HFFc6 (cell line): ENCODE results near the gene MCM9. TPM values are rescaled to one million over a fixed set of nuclear protein-coding genes. Genes with fewer than 3 reads are reported as not detected.

Experiments
- DNase-seq: peaks from one replicate; pipeline ENCODE4 v3.0.0-alpha.2; 2018
- H3K27ac Mint-ChIP-seq: 2 replicates; pipeline ENCODE4 v1.8.0; 2020; ENCODE audit warnings: mild to moderate bottlenecking, mixed read lengths
- H3K27me3 Mint-ChIP-seq: 2 replicates; pipeline ENCODE4 v1.8.0; 2021; ENCODE audit warnings: mild to moderate bottlenecking, moderate library complexity, mixed read lengths; ENCODE audit not compliant: insufficient read depth
- H3K36me3 Mint-ChIP-seq: 2 replicates; pipeline ENCODE4 v1.8.0; 2021; ENCODE audit warnings: low read depth, mixed read lengths
- H3K4me1 Mint-ChIP-seq: 2 replicates; pipeline ENCODE4 v1.8.0; 2020; ENCODE audit warnings: low read depth, mixed read lengths
- H3K4me3 Mint-ChIP-seq: 2 replicates; pipeline ENCODE4 v1.8.0; 2020; ENCODE audit warnings: mild to moderate bottlenecking, moderate library complexity, mixed read lengths
- H3K9me3 Mint-ChIP-seq: 2 replicates; pipeline ENCODE4 v1.8.0; 2020; ENCODE audit warnings: mild to moderate bottlenecking, mixed read lengths
- CTCF ChIP-seq: fragments of 200-600 bp; sonication (generic); IDR thresholded peaks from 2 replicates; pipeline ENCODE4 v1.5.0; 2021; ENCODE audit warnings: antibody characterized with exemption, mild to moderate bottlenecking
- total RNA-seq, 6 experiments: library from RNA; stranded (reverse); fragmentation: NEBNext Ultra II Directional; extraction: Animal tissue kit (Norgen Biotek cat#: 25700); gene quantifications; 2 replicates in 1 of 6; 3 replicates in 5 of 6; pipeline ENCODE4 v1.2.3, GENCODE V29; 2021

Gene MCM9
- total RNA-seq, 6 experiments from 2014 or later: 4.6 to 5.7 (median 5.0) TPM

GRCh38 chr6:118780668-118781067 is 154.3 kb downstream of the MCM9 start:
- DNase-seq: no peak
- TF ChIP-seq CTCF: no peak
- H3K27me3 Mint-ChIP-seq: peaks cover 11% of the 10 kb centered on the region
- H3K4me3 Mint-ChIP-seq: no peak overlapping the region
- no peaks in the 10 kb centered on the region for H3K36me3 Mint-ChIP-seq
- peaks cover 20% of the 10 kb centered on the region for H3K4me1 Mint-ChIP-seq
- H3K27ac Mint-ChIP-seq: no peak overlapping the region
- no peaks in the 10 kb centered on the region for H3K9me3 Mint-ChIP-seq

- H3K9me3 Mint-ChIP-seq: no peaks in the 10 kb centered on the region
- H3K4me3 Mint-ChIP-seq: no peak overlapping the region
- TF ChIP-seq CTCF: peak; percentile 88
- peak; percentile 72 for DNase-seq
- H3K4me1 Mint-ChIP-seq: peaks cover 10% of the 10 kb centered on the region
- H3K27me3 Mint-ChIP-seq: peaks cover 6% of the 10 kb centered on the region
- H3K27ac Mint-ChIP-seq: no peak overlapping the region
- no peaks in the 10 kb centered on the region for H3K36me3 Mint-ChIP-seq
Observed at GRCh38 chr6:118776607-118777549, 158.1 kb downstream of the MCM9 start.

GRCh38 chr6:118775381-118775780 is 159.6 kb downstream of the MCM9 start:
- DNase-seq: no peak
- TF ChIP-seq CTCF: no peak
- peaks cover 6% of the 10 kb centered on the region for H3K27me3 Mint-ChIP-seq
- no peaks in the 10 kb centered on the region for H3K36me3 Mint-ChIP-seq
- H3K9me3 Mint-ChIP-seq: no peaks in the 10 kb centered on the region
- peaks cover 6% of the 10 kb centered on the region; the same call in 1 of the 2 replicates for H3K4me1 Mint-ChIP-seq
- H3K27ac Mint-ChIP-seq: no peak overlapping the region
- no peak overlapping the region for H3K4me3 Mint-ChIP-seq

GRCh38 chr6:118774581-118774980 is 160.4 kb downstream of the MCM9 start:
- peaks cover 6% of the 10 kb centered on the region; the same call in 1 of the 2 replicates for H3K4me1 Mint-ChIP-seq
- DNase-seq: no peak
- H3K36me3 Mint-ChIP-seq: no peaks in the 10 kb centered on the region
- no peak for TF ChIP-seq CTCF
- H3K9me3 Mint-ChIP-seq: no peaks in the 10 kb centered on the region
- H3K4me3 Mint-ChIP-seq: no peak overlapping the region
- peaks cover 6% of the 10 kb centered on the region for H3K27me3 Mint-ChIP-seq
- no peak overlapping the region for H3K27ac Mint-ChIP-seq

GRCh38 chr6:118772886-118773285 is 162.1 kb downstream of the MCM9 start:
- Mint-ChIP-seq H3K4me3 (no peak overlapping the region), H3K36me3 (no peaks in the 10 kb centered on the region), H3K27ac (no peak overlapping the region), H3K27me3 (peaks cover 14% of the 10 kb centered on the region), H3K4me1 (peaks cover 6% of the 10 kb centered on the region; the same call in 1 of the 2 replicates), H3K9me3 (no peaks in the 10 kb centered on the region)
- no peak for DNase-seq
- no peak for TF ChIP-seq CTCF
